Measurements from ENCODE around the gene DEFB115. TPM values are rescaled to one million over a fixed set of nuclear protein-coding genes. Genes with fewer than 3 reads are reported as not detected.
"Not testable (repeated sequence)": the region's sequence is repeated elsewhere in the genome, so short reads cannot be mapped to it uniquely, and the experiment has no call there.

Gene DEFB115
- not detected in 2 replicates for total RNA-seq

DNA sequence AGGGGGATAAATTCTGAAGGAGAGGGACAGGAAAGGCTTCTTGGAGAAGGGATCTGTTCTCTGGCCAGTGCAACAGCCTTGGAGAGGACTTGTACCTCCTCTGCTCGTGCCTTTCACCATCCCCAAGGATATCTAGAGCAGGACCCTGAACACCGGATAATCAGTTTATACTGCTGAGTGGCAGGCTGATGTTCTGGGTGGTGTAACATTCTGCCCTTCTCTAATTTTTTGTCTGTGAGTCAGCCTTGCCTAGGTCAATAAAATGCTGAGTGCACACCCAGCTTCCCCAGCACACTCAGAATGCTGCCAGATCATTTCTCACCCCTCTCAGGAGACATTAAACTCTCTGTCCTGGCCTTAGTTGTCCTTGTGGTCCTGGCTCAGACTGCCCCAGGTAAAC, at the start of gene DEFB115:
TSS of gene DEFB115 (plus strand) at position 301 of the 400 bp plus-strand sequence. CDS start at position 301, 0 bp downstream.
- no peak for DNase-seq

GRCh38 chr20:31236953-31237352, 20.5 kb upstream of the DEFB115 start:
- no peak for DNase-seq

- no peak for DNase-seq
Observed at GRCh38 chr20:31237763-31238162, 19.7 kb upstream of the DEFB115 start.

DNA sequence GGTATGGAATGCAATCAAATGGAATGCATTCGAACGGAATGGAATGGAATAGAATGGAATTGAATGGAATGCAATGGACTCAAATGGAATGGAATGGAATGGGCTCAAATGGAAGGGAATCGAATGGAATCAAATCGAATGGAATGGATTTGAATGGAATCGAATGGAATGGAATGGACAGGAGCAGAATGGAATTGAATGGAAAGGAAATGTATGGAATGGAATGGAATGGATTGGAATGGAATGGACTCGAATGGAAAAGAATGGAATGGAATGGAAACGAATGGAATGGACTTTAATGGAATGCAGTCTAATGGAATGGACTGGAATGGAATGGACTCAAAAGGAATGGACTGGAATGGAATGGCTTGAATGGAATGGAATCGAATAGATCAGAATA, 18.3 kb upstream of the DEFB115 start:
- DNase-seq, result no peak

DNA sequence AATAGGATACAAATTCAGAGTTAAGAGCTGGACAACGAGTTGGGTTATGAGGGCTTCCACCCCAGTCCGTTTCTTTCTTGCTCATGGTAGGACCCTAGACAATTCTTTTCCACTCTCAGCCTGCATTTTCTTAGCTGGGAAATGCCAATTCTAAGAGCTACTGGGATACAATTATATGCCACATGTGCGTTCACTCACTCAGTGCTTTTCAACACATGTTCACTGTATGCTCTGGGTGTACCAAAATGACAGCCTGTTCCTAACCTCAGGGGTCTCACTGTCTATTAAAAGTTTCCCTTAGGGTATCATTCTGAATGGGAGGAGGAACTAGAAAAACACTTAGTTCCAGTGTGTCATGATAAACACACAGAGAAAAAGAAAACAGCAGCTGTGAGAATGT, 505 bp upstream of the DEFB115 start:
- no peak for DNase-seq

- peak; percentile 39 for DNase-seq
Observed at GRCh38 chr20:31260326-31260932, 3.0 kb downstream of the DEFB115 start.

GRCh38 chr20:31274441-31274840, 17.0 kb downstream of the DEFB115 start:
- no peak for DNase-seq

- DNase-seq, result no peak
Observed at GRCh38 chr20:31278178-31278577, 20.7 kb downstream of the DEFB115 start.

DNA sequence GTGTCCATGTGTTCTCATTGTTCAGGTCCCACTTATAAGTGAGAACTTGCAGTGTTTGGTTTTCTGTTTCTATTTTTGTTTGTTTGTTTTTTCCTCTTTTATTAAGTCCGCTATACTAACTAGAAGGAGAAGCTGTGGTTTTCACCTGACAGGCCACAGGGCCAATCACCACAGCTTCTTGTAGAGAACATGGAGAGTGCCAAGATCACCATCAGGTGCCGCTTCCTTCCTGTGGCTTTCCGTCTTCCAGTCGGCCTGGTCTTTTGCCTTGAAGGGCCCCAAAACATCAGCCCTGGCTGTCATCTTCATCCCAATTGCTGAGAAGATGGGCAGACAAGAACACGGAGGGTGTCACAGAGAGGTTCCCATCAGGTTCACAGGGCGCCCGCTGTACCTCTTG, 27.5 kb downstream of the DEFB115 start:
- DNase-seq, result not testable (repeated sequence)

DNA sequence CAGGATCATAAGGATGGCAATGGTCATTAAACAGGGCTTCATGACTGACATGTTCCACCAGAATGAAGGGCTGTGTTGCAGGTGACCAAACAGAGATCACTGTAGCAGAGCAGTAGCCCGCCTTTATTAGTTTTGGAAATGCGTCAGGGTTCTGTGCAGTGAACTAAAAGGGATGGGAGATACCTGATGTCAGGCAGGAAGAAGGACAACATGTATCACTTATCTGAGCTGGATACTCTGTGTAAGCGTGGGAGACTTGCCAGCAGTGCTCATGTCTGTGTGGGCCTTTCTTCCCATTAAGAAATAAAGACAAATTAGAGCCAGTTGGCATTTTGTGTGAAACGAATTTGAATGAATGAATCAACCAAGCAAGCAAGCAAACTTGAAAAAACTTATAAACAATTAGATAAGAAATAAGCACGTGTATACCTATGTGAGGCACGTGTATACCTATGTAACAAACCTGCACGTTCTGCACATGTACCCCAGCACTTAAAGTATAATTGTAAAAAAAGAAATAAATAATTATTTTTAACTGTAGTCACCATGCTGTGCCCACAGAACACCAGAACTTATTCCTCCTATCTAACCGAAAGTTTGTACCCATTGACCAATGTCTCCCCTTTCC, 51.2 kb downstream of the DEFB115 start, which contains the start of gene DEFB116:
TSS of gene DEFB116 (minus strand) at position 51 of the 628 bp plus-strand sequence. CDS start at position 51, 0 bp downstream.
- no peak for DNase-seq

Other genes with a start within 250 kb of the DEFB115 start
- not detected in 2 replicates for gene DEFB116, start 50.9 kb downstream of the DEFB115 start, total RNA-seq
- not detected in 2 replicates for gene DEFB118, start 110.9 kb downstream of the DEFB115 start, total RNA-seq
- gene DEFB119, start 132.9 kb downstream of the DEFB115 start, total RNA-seq, result not detected in 2 replicates
- gene DEFB121, start 148.6 kb downstream of the DEFB115 start, total RNA-seq, result not detected in 2 replicates
- not detected in 2 replicates for gene DEFB123, start 183.0 kb downstream of the DEFB115 start, total RNA-seq
- not detected in 2 replicates for gene DEFB124, start 217.5 kb downstream of the DEFB115 start, total RNA-seq
- not detected in 2 replicates for gene REM1, start 217.6 kb downstream of the DEFB115 start, total RNA-seq

Data from dermis blood vessel endothelial cell (primary cell).